A549 (cell line): ENCODE data around the gene PAEP.

ENCODE experiments used
- CTCF ChIP-seq: fragments of >200 bp; sonication (Bioruptor Twin); formaldehyde crosslinking; IDR thresholded peaks from 3 replicates; pipeline ENCODE4 v1.5.1; 2016
- PBX3 ChIP-seq: IDR thresholded peaks from 2 replicates; pipeline ENCODE4 v1.6.1; 2012

- TF ChIP-seq CTCF = no peak
- no peak for TF ChIP-seq PBX3
Observed at GRCh38 chr9:135515083-135515951, 46.2 kb upstream of the PAEP start.
